Gastrocnemius medialis (tissue), 4 donors: ENCODE data around the gene MXI1. TPM values are rescaled to one million over a fixed set of nuclear protein-coding genes. Genes with fewer than 3 reads are reported as not detected.

ENCODE experiments used
- ATAC-seq, 2 donors: fragments of 150-250 bp; one replicate each; pipeline ENCODE4 v1.9.1; 2016
- DNase-seq, 2 donors: peaks; one replicate each; pipeline ENCODE4 v3.0.0-alpha.2; 2019
- H3K27ac ChIP-seq, 4 donors: fragments of 200-600 bp; sonication (generic); 1 replicate in 1 of 4; 2 replicates in 3 of 4; pipeline ENCODE4 v1.5.1; 2016 to 2018; ENCODE audit warnings: mild to moderate bottlenecking in 2 of 4, moderate library complexity in 1 of 4
- H3K27me3 ChIP-seq, 3 donors: fragments of 200-600 bp; sonication (generic) in 2 of 3; 1 replicate in 1 of 3; 2 replicates in 2 of 3; pipeline versions ENCODE4 v1.5.1 to v1.6.0; 2016 to 2019; ENCODE audit warnings: mild to moderate bottlenecking in 1 of 3, moderate library complexity in 1 of 3
- H3K36me3 ChIP-seq, 2 donors: fragments of 200-600 bp; sonication (generic) in 1 of 2; one replicate each; pipeline ENCODE4 v1.5.1; 2017 to 2018
- H3K4me1 ChIP-seq, 2 donors: fragments of 200-600 bp; sonication (generic) in 1 of 2; one replicate each; pipeline ENCODE4 v1.5.1; 2016 to 2017; ENCODE audit warnings: mild to moderate bottlenecking in 2 of 2
- H3K4me3 ChIP-seq, 4 donors: fragments of 200-600 bp; sonication (generic) in 3 of 4; 1 replicate in 1 of 4; 2 replicates in 3 of 4; pipeline ENCODE4 v1.5.1; 2016 to 2019; ENCODE audit warnings: mild to moderate bottlenecking in 2 of 4
- H3K9me3 ChIP-seq, 3 donors: fragments of 200-600 bp; sonication (generic) in 2 of 3; 1 replicate in 1 of 3; 2 replicates in 2 of 3; pipeline ENCODE4 v1.5.1; 2016 to 2019
- CTCF ChIP-seq, 5 experiments: fragments of 450-650 bp in 3 of 5; fragments of 200-600 bp in 2 of 5; sonication (generic) in 2 of 5; IDR thresholded peaks in 4 of 5; conservative IDR thresholded peaks in 1 of 5; 1 replicate in 4 of 5; 2 replicates in 1 of 5; pipeline ENCODE4 v1.5.1; 2016 to 2019; ENCODE audit warnings: antibody characterized with exemption in 5 of 5, mild to moderate bottlenecking in 3 of 5, moderate library complexity in 3 of 5
- POLR2A ChIP-seq, 2 donors: fragments of 450-650 bp; IDR thresholded peaks; one replicate each; pipeline ENCODE4 v1.6.1; 2017; ENCODE audit warnings: antibody characterized with exemption in 2 of 2, mild to moderate bottlenecking in 2 of 2, moderate library complexity in 2 of 2
- in situ Hi-C, 4 donors: fragments of 200-750 bp; cut with MboI; loops; one replicate each; pipeline versions ENCODE4 v1.15.0 to v1.8.0; 2017; ENCODE audit warnings: low sequenced_read_pairs in 4 of 4
- intact Hi-C: fragments of 100-400 bp; cut with DNase I; formaldehyde crosslinking; loops from one replicate; pipeline ENCODE4 v1.15.1; 2023; ENCODE audit warnings: low total_unique reads
- total RNA-seq, 4 donors: library from RNA; depleted of rRNA; stranded (reverse); fragments of >200 nt; gene quantifications; one replicate each; pipeline versions ENCODE4 v1.1.0 to v1.2.3, GENCODE V29; 2016

MXI1 gene
- total RNA-seq, 4 donors from 2014 or later, result 35.9 to 67.8 (median 53.9) TPM

DNA sequence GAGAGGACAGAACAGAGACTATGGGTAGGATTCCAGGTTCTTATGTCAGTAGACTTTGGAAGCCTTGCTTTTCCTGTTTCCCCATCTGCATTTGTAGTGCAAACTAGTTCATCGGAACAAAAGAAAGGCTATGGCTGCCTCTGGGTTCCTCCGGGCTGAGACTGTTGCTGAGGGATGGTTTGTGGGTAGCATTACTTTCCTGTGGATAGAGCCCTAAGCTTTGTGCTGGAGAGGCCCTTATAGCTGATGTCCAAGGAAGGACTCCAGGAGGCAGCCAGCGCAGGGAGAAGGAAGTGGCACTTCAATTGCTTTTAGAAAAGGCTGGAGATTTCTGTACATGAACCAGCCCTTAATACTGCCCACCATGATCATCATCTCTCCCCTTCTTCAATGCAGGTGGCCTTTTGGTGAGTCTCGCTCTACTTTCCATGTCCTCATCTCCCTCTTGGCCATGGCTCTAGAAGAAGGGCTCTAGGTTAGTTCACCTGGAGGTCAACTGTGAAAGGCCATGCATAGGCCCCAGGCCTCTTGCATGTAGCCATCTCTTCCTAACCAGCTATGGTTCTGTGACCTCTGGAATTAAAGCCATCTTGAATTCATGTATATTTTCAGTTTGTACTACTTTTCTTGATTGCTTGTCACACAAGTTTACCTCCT, 15.4 kb downstream of the MXI1 start:
- no peak for TF ChIP-seq CTCF (IDR thresholded peaks at IDR 0.05 in 4 of 5, conservative IDR thresholded peaks at IDR 0.05 in 1 of 5)
- Histone ChIP-seq H3K27ac (peak overlapping the region; percentile 75 to 87 (median 81)), H3K4me1 (peaks cover 13 to 32% of the 10 kb centered on the region in 2 donors), H3K4me3 (no peak overlapping the region), H3K9me3 (no peaks in the 10 kb centered on the region), H3K36me3 (no peaks in the 10 kb centered on the region), H3K27me3 (no peaks in the 10 kb centered on the region)
- in situ Hi-C loops, result loop anchor here in 1 of 4 donors (5.0 kb wide), 2 partner anchors 50 to 85 kb away; no protein-coding TSS in a partner anchor
- intact Hi-C loops, result loop anchor here (10.0 kb wide), 1 partner anchor 298 kb away; the partner anchor contains the start of gene XPNPEP1
- DNase-seq (no peak), ATAC-seq (no peak)

- Histone ChIP-seq H3K36me3 (peaks cover 0 to 3% of the 10 kb centered on the region in 2 donors), H3K4me1 (peaks cover 19 to 32% of the 10 kb centered on the region in 2 donors), H3K27ac (no peak overlapping the region), H3K27me3 (no peaks in the 10 kb centered on the region), H3K4me3 (no peak overlapping the region), H3K9me3 (no peaks in the 10 kb centered on the region)
- in situ Hi-C loops (loop anchor here in 1 of 4 donors (5.0 kb wide), 2 partner anchors 49 to 86 kb away; no protein-coding TSS in a partner anchor), intact Hi-C loops (loop anchor here (10.0 kb wide), 1 partner anchor 299 kb away; the partner anchor contains the start of gene XPNPEP1)
- ATAC-seq (no peak), DNase-seq (no peak)
- TF ChIP-seq POLR2A (IDR thresholded peaks at IDR 0.05), result no peak
- no peak for TF ChIP-seq CTCF (IDR thresholded peaks at IDR 0.05 in 4 of 5, conservative IDR thresholded peaks at IDR 0.05 in 1 of 5)
Measured at GRCh38 chr10:110223298-110223925, 16.0 kb downstream of the MXI1 start.

DNA sequence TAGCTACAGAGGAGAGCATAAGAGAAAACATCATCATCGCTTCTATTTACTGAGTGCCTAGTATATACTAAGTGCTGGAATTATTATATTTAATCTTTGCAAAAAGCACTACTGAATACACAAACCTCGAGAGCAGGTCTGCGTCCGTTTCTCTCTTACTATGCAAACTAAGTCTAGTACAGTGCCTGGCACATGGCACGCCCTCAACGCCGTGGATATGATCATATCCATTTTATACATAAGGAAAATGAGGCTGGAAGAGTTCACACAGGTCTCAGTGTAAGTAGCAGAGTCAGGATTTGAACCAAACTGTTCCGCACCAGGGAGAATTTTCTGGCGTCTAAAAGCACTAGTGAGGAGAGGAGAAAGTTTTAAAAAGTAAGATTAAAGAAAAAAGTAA, 17.6 kb downstream of the MXI1 start:
- no peak for TF ChIP-seq POLR2A (IDR thresholded peaks at IDR 0.05)
- no peak for TF ChIP-seq CTCF (IDR thresholded peaks at IDR 0.05 in 4 of 5, conservative IDR thresholded peaks at IDR 0.05 in 1 of 5)
- intact Hi-C loops, result loop anchor here (10.0 kb wide), 1 partner anchor 300 kb away; the partner anchor contains the start of gene XPNPEP1
- Histone ChIP-seq H3K4me1 (peaks cover 20 to 32% of the 10 kb centered on the region in 2 donors), H3K4me3 (peak overlapping the region; percentile 51 to 95 (median 78)), H3K27me3 (no peaks in the 10 kb centered on the region), H3K27ac (peak overlapping the region; percentile 90 to 100 (median 99)), H3K9me3 (no peaks in the 10 kb centered on the region), H3K36me3 (peaks cover 3 to 17% of the 10 kb centered on the region in 2 donors)
- in situ Hi-C loops, result loop anchor here in 1 of 4 donors (5.0 kb wide), 2 partner anchors 47 to 88 kb away; no protein-coding TSS in a partner anchor
- ATAC-seq (no peak), DNase-seq (no peak)

DNA sequence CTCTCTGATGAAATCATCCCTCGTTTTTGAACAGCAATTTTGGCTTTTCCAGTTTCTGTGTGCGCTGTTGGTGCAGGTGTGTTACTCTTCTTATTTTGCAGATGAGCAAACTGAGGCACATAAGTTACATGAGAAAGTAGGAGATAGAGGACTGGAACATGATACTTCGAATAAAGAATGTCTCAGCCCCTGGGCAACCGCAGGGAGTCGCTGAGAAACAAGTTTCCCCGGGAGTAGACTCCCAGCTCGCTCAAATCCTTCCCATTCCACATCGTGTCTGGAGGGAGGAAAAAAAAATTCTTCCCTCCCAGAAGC, 18.0 kb downstream of the MXI1 start:
- intact Hi-C loops, result loop anchor here (10.0 kb wide), 1 partner anchor 301 kb away; the partner anchor contains the start of gene XPNPEP1
- DNase-seq (no peak), ATAC-seq (no peak)
- Histone ChIP-seq H3K9me3 (no peaks in the 10 kb centered on the region), H3K36me3 (peaks cover 3 to 17% of the 10 kb centered on the region in 2 donors), H3K27ac (peak overlapping the region; percentile 90 to 100 (median 99)), H3K27me3 (no peaks in the 10 kb centered on the region), H3K4me1 (peaks cover 20 to 32% of the 10 kb centered on the region in 2 donors), H3K4me3 (peak overlapping the region; percentile 51 to 95 (median 78))
- TF ChIP-seq POLR2A (IDR thresholded peaks at IDR 0.05) (no peak), CTCF (IDR thresholded peaks at IDR 0.05 in 4 of 5, conservative IDR thresholded peaks at IDR 0.05 in 1 of 5) (no peak)
- in situ Hi-C loops, result no loop called here
